ENCODE measurements around the gene MTMR10.

Gene MTMR10

GRCh38 chr15:30953183-30953582, 38.2 kb downstream of the MTMR10 start:
- TF ChIP-seq EZH2 (IDR thresholded peaks at IDR 0.05; ENCODE audit: borderline replicate concordance, low read depth, low read length, severe bottlenecking) (no peak), CTCF (IDR thresholded peaks at IDR 0.05; ENCODE audit: borderline replicate concordance, extremely low read depth, low read length, poor library complexity, severe bottlenecking) (no peak)
- no peaks in the 10 kb centered on the region for H3K79me2 ChIP-seq (ENCODE audit: insufficient read depth, low read length)
- no peak for DNase-seq
- no peak overlapping the region for H3K4me3 ChIP-seq (ENCODE audit: low read depth in 1 of 2, low read length in 2 of 2)
- H3K9ac ChIP-seq (ENCODE audit: low read depth, low read length) = no peak overlapping the region
- no peaks in the 10 kb centered on the region for H3K4me1 ChIP-seq (ENCODE audit: insufficient read depth, low read length)
- no peaks in the 10 kb centered on the region for H4K20me1 ChIP-seq (ENCODE audit: insufficient read depth, low read length)
- no peak overlapping the region for H3K4me2 ChIP-seq (ENCODE audit: insufficient read depth, low read length)
- H3K27ac ChIP-seq (ENCODE audit: low read length) = no peak overlapping the region
- H2AFZ ChIP-seq (ENCODE audit: low read depth, low read length) = no peak overlapping the region
- H3K27me3 ChIP-seq (ENCODE audit: insufficient read depth, low read length, poor library complexity) = no peaks in the 10 kb centered on the region
- H3K36me3 ChIP-seq (ENCODE audit: insufficient read depth, low read length) = peaks cover 81% of the 10 kb centered on the region
- H3K9me3 ChIP-seq (ENCODE audit: insufficient read depth, low read length, severe bottlenecking) = no peaks in the 10 kb centered on the region
- no peak for ATAC-seq (ENCODE audit: insufficient read depth, low read depth)

- TF ChIP-seq EZH2 (IDR thresholded peaks at IDR 0.05; ENCODE audit: borderline replicate concordance, low read depth, low read length, severe bottlenecking) = no peak
- no peak for TF ChIP-seq CTCF (IDR thresholded peaks at IDR 0.05; ENCODE audit: borderline replicate concordance, extremely low read depth, low read length, poor library complexity, severe bottlenecking)
- peaks cover 83% of the 10 kb centered on the region for H3K36me3 ChIP-seq (ENCODE audit: insufficient read depth, low read length)
- DNase-seq = no peak
Measured at GRCh38 chr15:30943654-30944335, 47.6 kb downstream of the MTMR10 start.

GRCh38 chr15:30941520-30941919, 49.9 kb downstream of the MTMR10 start:
- Histone ChIP-seq H3K36me3 (ENCODE audit: insufficient read depth, low read length) (peaks cover 87% of the 10 kb centered on the region), H3K27ac (ENCODE audit: low read length) (no peak overlapping the region), H3K4me2 (ENCODE audit: insufficient read depth, low read length) (no peak overlapping the region), H4K20me1 (ENCODE audit: insufficient read depth, low read length) (no peaks in the 10 kb centered on the region), H3K9me3 (ENCODE audit: insufficient read depth, low read length, severe bottlenecking) (no peaks in the 10 kb centered on the region), H3K4me1 (ENCODE audit: insufficient read depth, low read length) (no peaks in the 10 kb centered on the region), H3K4me3 (ENCODE audit: low read depth in 1 of 2, low read length in 2 of 2) (no peak overlapping the region), H3K9ac (ENCODE audit: low read depth, low read length) (no peak overlapping the region), H2AFZ (ENCODE audit: low read depth, low read length) (no peak overlapping the region), H3K27me3 (ENCODE audit: insufficient read depth, low read length, poor library complexity) (no peaks in the 10 kb centered on the region), H3K79me2 (ENCODE audit: insufficient read depth, low read length) (no peaks in the 10 kb centered on the region)
- TF ChIP-seq EZH2 (IDR thresholded peaks at IDR 0.05; ENCODE audit: borderline replicate concordance, low read depth, low read length, severe bottlenecking) = no peak
- no peak for TF ChIP-seq CTCF (IDR thresholded peaks at IDR 0.05; ENCODE audit: borderline replicate concordance, extremely low read depth, low read length, poor library complexity, severe bottlenecking)
- DNase-seq = no peak
- no peak for ATAC-seq (ENCODE audit: insufficient read depth, low read depth)

More at GRCh38 chr15:30943654-30944335, 47.6 kb downstream of the MTMR10 start:
- no peak overlapping the region for H3K9ac ChIP-seq (ENCODE audit: low read depth, low read length)
- H3K4me2 ChIP-seq (ENCODE audit: insufficient read depth, low read length) = no peak overlapping the region
- H3K79me2 ChIP-seq (ENCODE audit: insufficient read depth, low read length) = no peaks in the 10 kb centered on the region
- H3K4me1 ChIP-seq (ENCODE audit: insufficient read depth, low read length) = no peaks in the 10 kb centered on the region
- H3K27me3 ChIP-seq (ENCODE audit: insufficient read depth, low read length, poor library complexity) = no peaks in the 10 kb centered on the region
- no peaks in the 10 kb centered on the region for H3K9me3 ChIP-seq (ENCODE audit: insufficient read depth, low read length, severe bottlenecking)
- no peak overlapping the region for H3K4me3 ChIP-seq (ENCODE audit: low read depth in 1 of 2, low read length in 2 of 2)
- no peak overlapping the region for H2AFZ ChIP-seq (ENCODE audit: low read depth, low read length)
- H4K20me1 ChIP-seq (ENCODE audit: insufficient read depth, low read length) = no peaks in the 10 kb centered on the region
- ATAC-seq (ENCODE audit: insufficient read depth, low read depth) = no peak
- H3K27ac ChIP-seq (ENCODE audit: low read length) = no peak overlapping the region

Data from DND-41 (cell line).